ENCODE results near the gene IPMK.

Gene IPMK

GRCh38 chr10:58209669-58210068, 58.0 kb downstream of the IPMK start:
- no peaks in the 10 kb centered on the region for H3K36me3 ChIP-seq (ENCODE audit: control insufficient read depth, insufficient read depth, low read length)
- H3K4me1 ChIP-seq (ENCODE audit: control insufficient read depth, insufficient read depth, low read length) = no peaks in the 10 kb centered on the region
- H3K9ac ChIP-seq (ENCODE audit: low read length) = no peak overlapping the region
- H3K9me3 ChIP-seq (ENCODE audit: control insufficient read depth, low read length) = no peaks in the 10 kb centered on the region
- no peak overlapping the region for H3K4me3 ChIP-seq (ENCODE audit: low read length)
- H3K27me3 ChIP-seq (ENCODE audit: control insufficient read depth, insufficient read depth, low read length) = no peaks in the 10 kb centered on the region

GRCh38 chr10:58206251-58206650, 61.4 kb downstream of the IPMK start:
- Histone ChIP-seq H3K36me3 (ENCODE audit: control insufficient read depth, insufficient read depth, low read length) (no peaks in the 10 kb centered on the region), H3K27me3 (ENCODE audit: control insufficient read depth, insufficient read depth, low read length) (no peaks in the 10 kb centered on the region), H3K4me1 (ENCODE audit: control insufficient read depth, insufficient read depth, low read length) (no peaks in the 10 kb centered on the region), H3K9ac (ENCODE audit: low read length) (no peak overlapping the region), H3K9me3 (ENCODE audit: control insufficient read depth, low read length) (no peaks in the 10 kb centered on the region), H3K4me3 (ENCODE audit: low read length) (no peak overlapping the region)

GRCh38 chr10:58201704-58202103, 66.0 kb downstream of the IPMK start:
- Histone ChIP-seq H3K4me1 (ENCODE audit: control insufficient read depth, insufficient read depth, low read length) (no peaks in the 10 kb centered on the region), H3K4me3 (ENCODE audit: low read length) (no peak overlapping the region), H3K36me3 (ENCODE audit: control insufficient read depth, insufficient read depth, low read length) (no peaks in the 10 kb centered on the region), H3K27me3 (ENCODE audit: control insufficient read depth, insufficient read depth, low read length) (no peaks in the 10 kb centered on the region), H3K9me3 (ENCODE audit: control insufficient read depth, low read length) (no peaks in the 10 kb centered on the region), H3K9ac (ENCODE audit: low read length) (no peak overlapping the region)

GRCh38 chr10:58189269-58189668, 78.4 kb downstream of the IPMK start:
- Histone ChIP-seq H3K27me3 (ENCODE audit: control insufficient read depth, insufficient read depth, low read length) (no peaks in the 10 kb centered on the region), H3K36me3 (ENCODE audit: control insufficient read depth, insufficient read depth, low read length) (no peaks in the 10 kb centered on the region), H3K9me3 (ENCODE audit: control insufficient read depth, low read length) (no peaks in the 10 kb centered on the region), H3K4me1 (ENCODE audit: control insufficient read depth, insufficient read depth, low read length) (no peaks in the 10 kb centered on the region), H3K4me3 (ENCODE audit: low read length) (no peak overlapping the region), H3K9ac (ENCODE audit: low read length) (no peak overlapping the region)

- H3K9me3 ChIP-seq (ENCODE audit: control insufficient read depth, low read length) = no peaks in the 10 kb centered on the region
- no peaks in the 10 kb centered on the region for H3K27me3 ChIP-seq (ENCODE audit: control insufficient read depth, insufficient read depth, low read length)
- no peaks in the 10 kb centered on the region for H3K36me3 ChIP-seq (ENCODE audit: control insufficient read depth, insufficient read depth, low read length)
- H3K4me1 ChIP-seq (ENCODE audit: control insufficient read depth, insufficient read depth, low read length) = no peaks in the 10 kb centered on the region
- H3K9ac ChIP-seq (ENCODE audit: low read length) = no peak overlapping the region
- H3K4me3 ChIP-seq (ENCODE audit: low read length) = no peak overlapping the region
Observed at GRCh38 chr10:58184120-58184670, 83.5 kb downstream of the IPMK start.

GRCh38 chr10:58180666-58181065, 87.0 kb downstream of the IPMK start:
- Histone ChIP-seq H3K36me3 (ENCODE audit: control insufficient read depth, insufficient read depth, low read length) (no peaks in the 10 kb centered on the region), H3K27me3 (ENCODE audit: control insufficient read depth, insufficient read depth, low read length) (no peaks in the 10 kb centered on the region), H3K9me3 (ENCODE audit: control insufficient read depth, low read length) (no peaks in the 10 kb centered on the region), H3K4me3 (ENCODE audit: low read length) (no peak overlapping the region), H3K4me1 (ENCODE audit: control insufficient read depth, insufficient read depth, low read length) (no peaks in the 10 kb centered on the region), H3K9ac (ENCODE audit: low read length) (no peak overlapping the region)

GRCh38 chr10:58179238-58179637, 88.5 kb downstream of the IPMK start:
- no peaks in the 10 kb centered on the region for H3K4me1 ChIP-seq (ENCODE audit: control insufficient read depth, insufficient read depth, low read length)
- no peak overlapping the region for H3K4me3 ChIP-seq (ENCODE audit: low read length)
- H3K9me3 ChIP-seq (ENCODE audit: control insufficient read depth, low read length) = no peaks in the 10 kb centered on the region
- H3K27me3 ChIP-seq (ENCODE audit: control insufficient read depth, insufficient read depth, low read length) = no peaks in the 10 kb centered on the region
- no peak overlapping the region for H3K9ac ChIP-seq (ENCODE audit: low read length)
- H3K36me3 ChIP-seq (ENCODE audit: control insufficient read depth, insufficient read depth, low read length) = no peaks in the 10 kb centered on the region

- H3K36me3 ChIP-seq (ENCODE audit: control insufficient read depth, insufficient read depth, low read length) = no peaks in the 10 kb centered on the region
- no peaks in the 10 kb centered on the region for H3K9me3 ChIP-seq (ENCODE audit: control insufficient read depth, low read length)
- H3K9ac ChIP-seq (ENCODE audit: low read length) = no peak overlapping the region
- H3K27me3 ChIP-seq (ENCODE audit: control insufficient read depth, insufficient read depth, low read length) = no peaks in the 10 kb centered on the region
- H3K4me1 ChIP-seq (ENCODE audit: control insufficient read depth, insufficient read depth, low read length) = no peaks in the 10 kb centered on the region
- H3K4me3 ChIP-seq (ENCODE audit: low read length) = no peak overlapping the region
Observed at GRCh38 chr10:58178811-58179210, 88.9 kb downstream of the IPMK start.

GRCh38 chr10:58177362-58177947, 90.2 kb downstream of the IPMK start:
- no peak overlapping the region for H3K4me3 ChIP-seq (ENCODE audit: low read length)
- no peaks in the 10 kb centered on the region for H3K27me3 ChIP-seq (ENCODE audit: control insufficient read depth, insufficient read depth, low read length)
- H3K9ac ChIP-seq (ENCODE audit: low read length) = no peak overlapping the region
- H3K4me1 ChIP-seq (ENCODE audit: control insufficient read depth, insufficient read depth, low read length) = no peaks in the 10 kb centered on the region
- H3K9me3 ChIP-seq (ENCODE audit: control insufficient read depth, low read length) = no peaks in the 10 kb centered on the region
- H3K36me3 ChIP-seq (ENCODE audit: control insufficient read depth, insufficient read depth, low read length) = no peaks in the 10 kb centered on the region

GRCh38 chr10:58175990-58176900, 91.4 kb downstream of the IPMK start:
- Histone ChIP-seq H3K9ac (ENCODE audit: low read length) (no peak overlapping the region), H3K27me3 (ENCODE audit: control insufficient read depth, insufficient read depth, low read length) (no peaks in the 10 kb centered on the region), H3K4me3 (ENCODE audit: low read length) (no peak overlapping the region), H3K4me1 (ENCODE audit: control insufficient read depth, insufficient read depth, low read length) (no peaks in the 10 kb centered on the region), H3K9me3 (ENCODE audit: control insufficient read depth, low read length) (no peaks in the 10 kb centered on the region), H3K36me3 (ENCODE audit: control insufficient read depth, insufficient read depth, low read length) (no peaks in the 10 kb centered on the region)

GRCh38 chr10:58174831-58175230, 92.9 kb downstream of the IPMK start:
- H3K36me3 ChIP-seq (ENCODE audit: control insufficient read depth, insufficient read depth, low read length) = no peaks in the 10 kb centered on the region
- no peaks in the 10 kb centered on the region for H3K4me1 ChIP-seq (ENCODE audit: control insufficient read depth, insufficient read depth, low read length)
- no peaks in the 10 kb centered on the region for H3K9me3 ChIP-seq (ENCODE audit: control insufficient read depth, low read length)
- H3K27me3 ChIP-seq (ENCODE audit: control insufficient read depth, insufficient read depth, low read length) = no peaks in the 10 kb centered on the region
- no peak overlapping the region for H3K9ac ChIP-seq (ENCODE audit: low read length)
- no peak overlapping the region for H3K4me3 ChIP-seq (ENCODE audit: low read length)

- Histone ChIP-seq H3K9ac (ENCODE audit: low read length) (no peak overlapping the region), H3K27me3 (ENCODE audit: control insufficient read depth, insufficient read depth, low read length) (no peaks in the 10 kb centered on the region), H3K4me1 (ENCODE audit: control insufficient read depth, insufficient read depth, low read length) (no peaks in the 10 kb centered on the region), H3K36me3 (ENCODE audit: control insufficient read depth, insufficient read depth, low read length) (no peaks in the 10 kb centered on the region), H3K4me3 (ENCODE audit: low read length) (no peak overlapping the region), H3K9me3 (ENCODE audit: control insufficient read depth, low read length) (no peaks in the 10 kb centered on the region)
Observed at GRCh38 chr10:58173391-58173790, 94.3 kb downstream of the IPMK start.
